Mesendoderm (in vitro differentiated cells): ENCODE results near the gene SLC37A2.

Experiments
- DNase-seq: peaks from one replicate; pipeline ENCODE4 v3.0.0; 2013
- H2AK5ac ChIP-seq: 2 replicates; pipeline ENCODE4 v1.6.1; 2013; ENCODE audit warnings: low read length, inconsistent platforms
- H2BK120ac ChIP-seq: 2 replicates; pipeline ENCODE4 v1.6.1; 2013; ENCODE audit warnings: low read depth, mild to moderate bottlenecking, low read length, moderate library complexity, mixed read lengths
- H2BK15ac ChIP-seq: replicated peaks from 2 replicates; pipeline ENCODE4 v1.6.1; 2013; ENCODE audit warnings: low read depth, mild to moderate bottlenecking, moderate library complexity
- H2BK5ac ChIP-seq: 2 replicates; pipeline ENCODE4 v1.6.1; 2013; ENCODE audit warnings: low read length, inconsistent platforms
- H3K18ac ChIP-seq: 2 replicates; pipeline ENCODE4 v1.6.1; 2013; ENCODE audit warnings: mild to moderate bottlenecking, low read length, mixed read lengths
- H3K23ac ChIP-seq: one replicate; pipeline ENCODE4 v1.6.1; 2013; ENCODE audit warnings: low read length
- H3K27ac ChIP-seq: 2 replicates; pipeline ENCODE4 v1.5.1; 2013; ENCODE audit warnings: low read depth, mild to moderate bottlenecking, inconsistent platforms, low read length, moderate library complexity
- H3K27me3 ChIP-seq: 2 replicates; pipeline ENCODE4 v1.6.1; 2013; ENCODE audit warnings: low read length, control low read depth, mild to moderate bottlenecking, inconsistent platforms; ENCODE audit not compliant: insufficient read depth, poor library complexity
- H3K36me3 ChIP-seq: 2 replicates; pipeline ENCODE4 v1.6.1; 2013; ENCODE audit warnings: low read length, inconsistent platforms; ENCODE audit not compliant: control insufficient read depth, insufficient read depth
- H3K4ac ChIP-seq: one replicate; pipeline ENCODE4 v1.6.1; 2013; ENCODE audit warnings: low read depth, mild to moderate bottlenecking, low read length, moderate library complexity
- H3K4me1 ChIP-seq: 2 replicates; pipeline ENCODE4 v1.6.1; 2013; ENCODE audit warnings: low read depth, low read length, inconsistent platforms; ENCODE audit not compliant: control insufficient read depth
- H3K4me2 ChIP-seq: 2 replicates; pipeline ENCODE4 v1.6.1; 2013; ENCODE audit warnings: low read length
- H3K4me3 ChIP-seq: 2 replicates; pipeline ENCODE4 v1.5.1; 2013; ENCODE audit warnings: mild to moderate bottlenecking, low read length
- H3K56ac ChIP-seq: one replicate; pipeline ENCODE4 v1.6.1; 2013; ENCODE audit warnings: low read length
- H3K79me1 ChIP-seq: 2 replicates; pipeline ENCODE4 v1.6.1; 2013; ENCODE audit warnings: low read length, inconsistent platforms
- H3K79me2 ChIP-seq: 2 replicates; pipeline ENCODE4 v1.6.1; 2013; ENCODE audit warnings: mild to moderate bottlenecking, low read length; ENCODE audit not compliant: control insufficient read depth, insufficient read depth
- H3K9ac ChIP-seq: 2 replicates; pipeline ENCODE4 v1.6.1; 2013; ENCODE audit warnings: low read length, inconsistent platforms
- H4K5ac ChIP-seq: one replicate; pipeline ENCODE4 v1.6.1; 2013; ENCODE audit warnings: low read length
- H4K8ac ChIP-seq: one replicate; pipeline ENCODE4 v1.6.1; 2013; ENCODE audit warnings: low read depth, mild to moderate bottlenecking, control low read depth, low read length, moderate library complexity
- WGBS: extraction: QIAGEN DNeasy Blood & Tissue Kit; methylation state at CpG from one replicate; pipeline ENCODE4 v1.1.7; 2013; ENCODE audit warnings: low lambda C conversion rate, missing lambda C conversion rate; ENCODE audit not compliant: insufficient coverage; ENCODE audit errors: extremely low coverage; 5-methylcytosine and 5-hydroxymethylcytosine counted together

The SLC37A2 gene

DNA sequence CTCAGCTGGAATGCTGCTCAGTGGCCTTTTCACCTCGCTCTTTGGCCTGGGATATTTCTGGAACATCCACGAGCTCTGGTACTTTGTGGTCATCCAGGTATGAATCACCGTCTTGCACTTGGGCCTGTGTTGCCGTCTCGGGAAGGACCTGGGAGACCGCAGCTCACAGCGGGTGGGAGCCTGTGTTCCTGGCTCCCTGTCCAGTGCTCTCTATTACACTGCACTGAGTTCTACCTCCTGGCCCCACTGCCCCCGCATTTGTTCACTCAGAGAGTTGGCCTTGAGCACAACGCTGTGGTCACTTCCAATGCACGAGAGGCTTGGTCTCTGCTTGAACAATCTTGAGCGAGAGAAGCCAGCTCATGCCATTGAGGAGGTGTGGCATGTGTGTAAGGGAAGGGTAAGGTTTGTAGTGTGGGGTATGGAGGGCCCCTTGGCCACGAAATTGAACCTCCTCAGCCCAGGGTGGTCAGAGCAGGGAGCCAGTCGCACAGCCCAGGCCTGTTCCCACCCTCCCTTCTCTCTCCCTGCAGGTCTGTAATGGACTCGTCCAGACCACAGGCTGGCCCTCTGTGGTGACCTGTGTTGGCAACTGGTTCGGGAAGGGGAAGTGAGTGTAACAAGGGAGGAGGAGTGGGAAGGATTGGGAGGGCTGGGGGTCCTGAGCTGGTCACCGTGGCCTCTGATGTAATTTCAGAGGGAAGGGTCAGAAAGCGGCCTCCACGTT is 16.2 kb downstream of the SLC37A2 start:
- Histone ChIP-seq H3K4me2 (no peak overlapping the region), H3K23ac (no peak overlapping the region), H3K79me2 (no peaks in the 10 kb centered on the region), H3K36me3 (no peaks in the 10 kb centered on the region), H2BK5ac (no peak overlapping the region), H4K5ac (no peak overlapping the region), H3K27ac (no peak overlapping the region), H4K8ac (no peak overlapping the region), H3K56ac (no peak overlapping the region), H3K18ac (no peak overlapping the region), H2BK120ac (no peak overlapping the region), H3K9ac (no peak overlapping the region), H2BK15ac (no peak overlapping the region), H3K4me1 (peaks cover 2% of the 10 kb centered on the region), H3K4me3 (no peak overlapping the region), H3K79me1 (no peaks in the 10 kb centered on the region), H2AK5ac (no peak overlapping the region), H3K4ac (no peak overlapping the region), H3K27me3 (no peaks in the 10 kb centered on the region)
- no CpG with 5 or more reads among the region's 18 CpGs for WGBS
- DNase-seq = no peak

DNA sequence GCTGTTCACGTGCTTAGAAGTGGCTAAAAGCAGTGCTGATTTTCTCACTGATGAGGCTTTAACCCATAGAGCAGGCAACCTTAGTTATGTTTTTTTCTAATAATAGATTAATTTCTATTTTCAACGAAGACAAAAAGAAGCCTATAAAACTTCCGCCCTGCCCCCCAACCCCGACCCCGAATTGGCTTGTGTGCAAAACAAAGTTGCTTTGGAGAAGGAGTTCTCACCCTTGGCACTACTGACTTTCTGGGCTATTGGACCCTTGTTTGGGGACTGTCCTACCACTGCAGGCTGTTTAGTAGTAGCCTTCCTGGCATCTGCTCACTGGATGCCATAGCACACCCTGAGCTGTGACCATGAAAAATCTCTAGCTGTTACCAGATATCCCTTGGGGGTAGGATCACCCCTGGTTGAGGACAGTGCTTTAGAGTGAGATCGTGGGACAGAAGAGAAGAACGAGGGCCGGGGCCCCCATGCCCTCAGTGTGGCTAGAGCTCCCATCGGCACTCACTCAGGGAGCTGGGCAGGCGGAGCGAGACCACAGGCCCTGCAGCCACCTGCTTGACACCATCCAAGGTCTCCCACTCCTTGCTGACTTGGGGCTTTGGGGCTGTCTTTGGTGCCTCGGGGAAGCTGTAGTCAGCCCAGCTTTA is 16.9 kb downstream of the SLC37A2 start:
- no peaks in the 10 kb centered on the region for H3K36me3 ChIP-seq
- no peak overlapping the region for H2AK5ac ChIP-seq
- H3K56ac ChIP-seq = no peak overlapping the region
- no peak overlapping the region for H3K23ac ChIP-seq
- H3K79me1 ChIP-seq = no peaks in the 10 kb centered on the region
- H3K79me2 ChIP-seq = no peaks in the 10 kb centered on the region
- no peak for DNase-seq
- no peak overlapping the region for H2BK15ac ChIP-seq
- no peak overlapping the region for H2BK120ac ChIP-seq
- peaks cover 2% of the 10 kb centered on the region for H3K4me1 ChIP-seq
- H3K9ac ChIP-seq = no peak overlapping the region
- H3K4me3 ChIP-seq = no peak overlapping the region
- H3K27ac ChIP-seq = no peak overlapping the region
- no peak overlapping the region for H4K5ac ChIP-seq
- no CpG with 5 or more reads among the region's 12 CpGs for WGBS
- H3K4me2 ChIP-seq = no peak overlapping the region
- no peak overlapping the region for H3K4ac ChIP-seq
- H2BK5ac ChIP-seq = no peak overlapping the region
- no peak overlapping the region for H3K18ac ChIP-seq
- H3K27me3 ChIP-seq = no peaks in the 10 kb centered on the region
- H4K8ac ChIP-seq = no peak overlapping the region

DNA sequence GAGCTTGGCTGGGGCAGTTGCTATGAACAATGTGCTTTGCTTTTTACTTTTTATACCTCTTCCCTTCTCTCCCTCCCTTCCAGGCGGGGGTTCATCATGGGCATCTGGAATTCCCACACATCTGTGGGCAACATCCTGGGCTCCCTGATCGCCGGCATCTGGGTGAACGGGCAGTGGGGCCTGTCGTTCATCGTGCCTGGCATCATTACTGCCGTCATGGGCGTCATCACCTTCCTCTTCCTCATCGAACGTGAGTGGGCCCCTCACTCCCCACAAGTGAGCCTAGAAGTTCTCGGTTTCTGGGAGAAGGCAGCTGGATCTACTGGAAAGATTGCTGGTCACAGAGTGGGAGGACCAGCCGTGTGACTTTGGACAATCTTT is 17.4 kb downstream of the SLC37A2 start:
- H3K9ac ChIP-seq = no peak overlapping the region
- H4K8ac ChIP-seq = no peak overlapping the region
- H4K5ac ChIP-seq = no peak overlapping the region
- no peak overlapping the region for H2BK120ac ChIP-seq
- H3K18ac ChIP-seq = no peak overlapping the region
- no peak overlapping the region for H3K4ac ChIP-seq
- peaks cover 2% of the 10 kb centered on the region for H3K4me1 ChIP-seq
- no peak overlapping the region for H3K56ac ChIP-seq
- no peak overlapping the region for H3K4me3 ChIP-seq
- H2BK5ac ChIP-seq = no peak overlapping the region
- no peak overlapping the region for H2BK15ac ChIP-seq
- H3K36me3 ChIP-seq = no peaks in the 10 kb centered on the region
- H3K23ac ChIP-seq = no peak overlapping the region
- H3K4me2 ChIP-seq = no peak overlapping the region
- no peak for DNase-seq
- no peak overlapping the region for H3K27ac ChIP-seq
- H3K79me1 ChIP-seq = no peaks in the 10 kb centered on the region
- no peak overlapping the region for H2AK5ac ChIP-seq
- H3K79me2 ChIP-seq = no peaks in the 10 kb centered on the region
- H3K27me3 ChIP-seq = no peaks in the 10 kb centered on the region
- WGBS = no CpG with 5 or more reads among the region's 12 CpGs

DNA sequence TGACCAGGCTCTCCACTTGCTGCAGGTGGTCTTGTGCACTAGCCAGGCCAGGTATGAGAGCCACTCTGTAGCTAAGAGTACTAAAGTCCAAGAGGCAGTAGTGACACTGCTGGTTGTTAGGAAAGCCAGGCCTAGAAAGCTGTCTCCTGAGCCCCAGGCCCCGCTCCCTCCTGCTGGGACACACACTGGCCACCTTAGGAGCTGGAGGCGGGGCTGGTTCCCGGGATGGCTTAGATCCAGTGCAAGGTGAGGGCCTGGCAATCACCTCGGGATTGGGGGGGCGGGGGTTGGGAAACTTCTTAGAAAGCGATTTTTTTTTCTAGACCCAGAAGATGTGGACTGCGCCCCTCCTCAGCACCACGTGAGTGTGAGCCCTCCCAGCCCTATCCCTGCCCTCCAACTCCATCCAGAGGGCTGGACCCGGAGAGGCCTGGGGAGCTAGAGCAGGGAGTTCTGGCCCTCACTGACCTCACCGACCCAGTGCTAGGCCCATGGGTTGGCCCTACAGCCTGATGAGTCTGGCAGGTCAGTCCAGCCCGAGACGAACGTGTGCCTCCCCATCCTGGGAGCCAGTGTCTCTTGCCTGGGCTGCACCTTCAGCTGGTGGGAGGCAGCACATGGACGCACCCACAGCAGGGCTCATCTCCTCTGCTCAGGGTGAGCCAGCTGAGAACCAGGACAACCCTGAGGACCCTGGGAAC is 18.1 kb downstream of the SLC37A2 start:
- Histone ChIP-seq H3K27me3 (no peaks in the 10 kb centered on the region), H3K56ac (peak overlapping the region; percentile 25), H3K4ac (no peak overlapping the region), H2BK120ac (no peak overlapping the region), H3K36me3 (no peaks in the 10 kb centered on the region), H3K4me3 (no peak overlapping the region), H3K79me2 (no peaks in the 10 kb centered on the region), H3K9ac (no peak overlapping the region), H4K5ac (no peak overlapping the region), H2BK5ac (no peak overlapping the region), H2AK5ac (no peak overlapping the region), H4K8ac (no peak overlapping the region), H3K23ac (no peak overlapping the region), H2BK15ac (no peak overlapping the region), H3K79me1 (no peaks in the 10 kb centered on the region), H3K27ac (no peak overlapping the region), H3K4me1 (peaks cover 2% of the 10 kb centered on the region), H3K4me2 (no peak overlapping the region), H3K18ac (no peak overlapping the region)
- WGBS = no CpG with 5 or more reads among the region's 14 CpGs
- no peak for DNase-seq

DNA sequence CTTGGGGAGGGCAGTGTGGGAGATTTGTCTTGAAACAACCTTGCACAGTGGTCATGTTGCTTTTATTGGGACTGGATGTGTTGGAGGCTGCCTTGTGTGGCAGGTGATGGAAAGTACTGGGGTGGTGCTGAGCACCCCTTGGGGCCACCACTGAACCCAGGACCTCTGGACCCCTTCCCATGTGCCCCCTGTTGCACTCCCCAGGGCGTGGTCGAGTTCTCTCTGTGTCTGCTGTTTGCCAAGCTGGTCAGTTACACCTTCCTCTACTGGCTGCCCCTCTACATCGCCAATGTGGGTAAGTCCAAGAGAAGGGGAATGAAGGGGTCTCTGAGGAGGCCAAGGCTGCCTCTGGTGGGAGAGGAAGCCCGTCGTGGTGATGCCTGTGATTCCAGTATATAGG is 18.9 kb downstream of the SLC37A2 start:
- H3K36me3 ChIP-seq = no peaks in the 10 kb centered on the region
- H3K4ac ChIP-seq = no peak overlapping the region
- no peak overlapping the region for H4K8ac ChIP-seq
- no peak overlapping the region for H3K4me2 ChIP-seq
- H3K79me1 ChIP-seq = no peaks in the 10 kb centered on the region
- DNase-seq = no peak
- H3K79me2 ChIP-seq = no peaks in the 10 kb centered on the region
- H2BK5ac ChIP-seq = no peak overlapping the region
- H3K9ac ChIP-seq = no peak overlapping the region
- H2BK15ac ChIP-seq = no peak overlapping the region
- no peak overlapping the region for H3K4me3 ChIP-seq
- H4K5ac ChIP-seq = no peak overlapping the region
- no peaks in the 10 kb centered on the region for H3K27me3 ChIP-seq
- no peak overlapping the region for H3K56ac ChIP-seq
- no CpG with 5 or more reads among the region's 5 CpGs for WGBS
- H2BK120ac ChIP-seq = no peak overlapping the region
- H3K23ac ChIP-seq = no peak overlapping the region
- peaks cover 2% of the 10 kb centered on the region for H3K4me1 ChIP-seq
- H3K27ac ChIP-seq = no peak overlapping the region
- H3K18ac ChIP-seq = no peak overlapping the region
- no peak overlapping the region for H2AK5ac ChIP-seq
